ENCODE results near the gene APOBEC3B.

GRCh38 chr22:39029227-39029626, 47.1 kb downstream of the APOBEC3B start:
- no peak for TF ChIP-seq PATZ1 (CRISPR knock-in tag; IDR thresholded peaks at IDR 0.05; ENCODE audit: borderline replicate concordance)
- TF ChIP-seq CREB5 (CRISPR knock-in tag; IDR thresholded peaks at IDR 0.05; ENCODE audit: low read depth): no peak
- no peak for TF ChIP-seq ESRRG (CRISPR knock-in tag; IDR thresholded peaks at IDR 0.05)
- no peak for TF ChIP-seq PPARA (CRISPR knock-in tag; IDR thresholded peaks at IDR 0.05; ENCODE audit: borderline replicate concordance)
